Endothelial cell (in vitro differentiated cells): ENCODE measurements around the gene SLC35D1. TPM values are rescaled to one million over a fixed set of nuclear protein-coding genes. Genes with fewer than 3 reads are reported as not detected.

Experiments
- DNase-seq: peaks from one replicate; pipeline ENCODE4 v3.0.0; 2021; ENCODE audit warnings: low spot score
- H3K27ac Mint-ChIP-seq: one replicate; pipeline ENCODE4 v1.8.0; 2021; ENCODE audit warnings: mixed read lengths, inconsistent platforms; ENCODE audit not compliant: unreplicated experiment
- H3K27me3 Mint-ChIP-seq: one replicate; pipeline ENCODE4 v1.8.0; 2021; ENCODE audit warnings: mild to moderate bottlenecking, moderate library complexity, mixed read lengths, inconsistent platforms; ENCODE audit not compliant: unreplicated experiment
- H3K36me3 Mint-ChIP-seq: one replicate; pipeline ENCODE4 v1.8.0; 2021; ENCODE audit warnings: mild to moderate bottlenecking, low read depth, mixed read lengths, inconsistent platforms; ENCODE audit not compliant: unreplicated experiment
- H3K4me1 Mint-ChIP-seq: one replicate; pipeline ENCODE4 v1.8.0; 2021; ENCODE audit warnings: mild to moderate bottlenecking, mixed read lengths, inconsistent platforms; ENCODE audit not compliant: unreplicated experiment
- H3K4me3 Mint-ChIP-seq: one replicate; pipeline ENCODE4 v1.8.0; 2021; ENCODE audit warnings: mild to moderate bottlenecking, mixed read lengths, inconsistent platforms; ENCODE audit not compliant: unreplicated experiment
- H3K9me3 Mint-ChIP-seq: one replicate; pipeline ENCODE4 v1.8.0; 2021; ENCODE audit warnings: mixed read lengths, inconsistent platforms; ENCODE audit not compliant: unreplicated experiment
- CTCF ChIP-seq: fragments of 200-600 bp; sonication (generic); IDR thresholded peaks from one replicate; pipeline ENCODE4 v1.5.0; 2021; ENCODE audit warnings: antibody characterized with exemption; ENCODE audit not compliant: unreplicated experiment
- total RNA-seq: library from RNA; stranded (reverse); fragmentation: NEBNext Ultra II Directional; extraction: Animal tissue kit (Norgen Biotek cat#: 25700); gene quantifications from one replicate; pipeline ENCODE4 v1.2.1, GENCODE V29; 2021; ENCODE audit not compliant: unreplicated experiment

The SLC35D1 gene
- total RNA-seq, 1 donor from 2014 or later: 4.2 TPM

- no peak for TF ChIP-seq CTCF
- Mint-ChIP-seq H3K36me3 (no peaks in the 10 kb centered on the region), H3K4me3 (no peak overlapping the region), H3K27me3 (no peaks in the 10 kb centered on the region), H3K4me1 (no peaks in the 10 kb centered on the region), H3K9me3 (no peaks in the 10 kb centered on the region), H3K27ac (no peak overlapping the region)
- no peak for DNase-seq
These were observed 40.4 kb downstream of the SLC35D1 start for GRCh38 chr1:67013573-67013972.

GRCh38 chr1:67009792-67010191, 44.2 kb downstream of the SLC35D1 start:
- no peaks in the 10 kb centered on the region for H3K9me3 Mint-ChIP-seq
- no peak for DNase-seq
- H3K4me1 Mint-ChIP-seq: no peaks in the 10 kb centered on the region
- no peaks in the 10 kb centered on the region for H3K36me3 Mint-ChIP-seq
- H3K27ac Mint-ChIP-seq: no peak overlapping the region
- TF ChIP-seq CTCF: no peak
- H3K4me3 Mint-ChIP-seq: no peak overlapping the region
- H3K27me3 Mint-ChIP-seq: no peaks in the 10 kb centered on the region

GRCh38 chr1:67005068-67005467, 48.9 kb downstream of the SLC35D1 start:
- H3K9me3 Mint-ChIP-seq: no peaks in the 10 kb centered on the region
- DNase-seq: no peak
- no peaks in the 10 kb centered on the region for H3K36me3 Mint-ChIP-seq
- H3K27me3 Mint-ChIP-seq: no peaks in the 10 kb centered on the region
- TF ChIP-seq CTCF: no peak
- no peak overlapping the region for H3K27ac Mint-ChIP-seq
- H3K4me1 Mint-ChIP-seq: peaks cover 5% of the 10 kb centered on the region
- no peak overlapping the region for H3K4me3 Mint-ChIP-seq

- no peak for TF ChIP-seq CTCF
- H3K27ac Mint-ChIP-seq: no peak overlapping the region
- no peak for DNase-seq
- H3K27me3 Mint-ChIP-seq: no peaks in the 10 kb centered on the region
- H3K4me1 Mint-ChIP-seq: peaks cover 5% of the 10 kb centered on the region
- no peak overlapping the region for H3K4me3 Mint-ChIP-seq
- H3K9me3 Mint-ChIP-seq: no peaks in the 10 kb centered on the region
- H3K36me3 Mint-ChIP-seq: no peaks in the 10 kb centered on the region
These were observed 49.8 kb downstream of the SLC35D1 start for GRCh38 chr1:67004176-67004575.

- no peak for TF ChIP-seq CTCF
- Mint-ChIP-seq H3K27me3 (peaks cover 5% of the 10 kb centered on the region), H3K4me3 (no peak overlapping the region), H3K4me1 (peaks cover 5% of the 10 kb centered on the region), H3K27ac (peak overlapping the region; percentile 17), H3K36me3 (no peaks in the 10 kb centered on the region), H3K9me3 (no peaks in the 10 kb centered on the region)
- no peak for DNase-seq
These were observed 52.1 kb downstream of the SLC35D1 start for GRCh38 chr1:67001682-67002425.
